Kasumi-1 (cell line): ENCODE results near the gene SMIM29.

Experiments
- DNase-seq, 2 experiments: peaks; one replicate each; lab custom pipeline; 2025; lab: John Stamatoyannopoulos, UW

Gene SMIM29

DNA sequence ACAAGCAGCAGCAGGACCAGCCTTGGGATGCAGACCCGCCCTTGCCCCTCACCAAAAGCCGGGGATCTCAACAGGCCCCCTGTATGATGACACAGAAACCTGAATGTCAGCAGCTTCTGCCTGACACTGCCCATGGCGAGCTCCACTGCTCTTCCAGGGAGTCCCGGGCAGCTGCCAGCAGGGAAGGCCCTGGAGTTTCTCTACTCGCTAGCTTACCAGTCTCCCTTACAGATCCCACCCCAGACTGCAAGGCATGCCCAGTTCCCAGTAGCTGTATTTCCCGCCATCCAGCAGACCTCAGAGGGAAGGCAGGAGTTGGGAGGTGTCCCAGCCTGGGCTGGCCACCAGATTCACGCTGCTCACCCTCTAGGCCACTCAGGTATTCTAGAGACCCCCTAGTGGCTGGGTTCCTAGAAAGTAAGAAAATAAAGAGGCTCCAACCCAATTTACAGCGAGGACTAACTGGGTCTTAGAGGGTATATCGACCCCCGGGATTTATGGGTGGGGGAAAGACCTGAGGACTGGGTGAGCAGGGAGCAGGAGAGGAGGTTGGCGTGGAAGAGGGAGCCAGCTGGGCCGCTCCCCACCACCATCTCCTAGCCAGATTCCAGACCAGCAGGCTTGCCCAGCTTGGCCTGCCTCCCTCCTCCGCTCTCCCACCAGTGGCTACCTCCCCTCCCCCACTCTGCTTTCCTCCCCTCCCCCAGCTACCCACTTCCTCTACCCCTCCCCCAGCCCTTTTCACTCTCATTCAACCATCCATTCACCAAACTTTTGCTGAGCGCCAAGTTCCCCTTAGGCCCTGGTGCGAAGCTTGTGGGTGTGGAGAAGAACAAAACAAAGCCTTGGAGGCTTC is 21.8 kb downstream of the SMIM29 start:
- peak in 1 of 2 experiments; percentile 33 for DNase-seq

DNA sequence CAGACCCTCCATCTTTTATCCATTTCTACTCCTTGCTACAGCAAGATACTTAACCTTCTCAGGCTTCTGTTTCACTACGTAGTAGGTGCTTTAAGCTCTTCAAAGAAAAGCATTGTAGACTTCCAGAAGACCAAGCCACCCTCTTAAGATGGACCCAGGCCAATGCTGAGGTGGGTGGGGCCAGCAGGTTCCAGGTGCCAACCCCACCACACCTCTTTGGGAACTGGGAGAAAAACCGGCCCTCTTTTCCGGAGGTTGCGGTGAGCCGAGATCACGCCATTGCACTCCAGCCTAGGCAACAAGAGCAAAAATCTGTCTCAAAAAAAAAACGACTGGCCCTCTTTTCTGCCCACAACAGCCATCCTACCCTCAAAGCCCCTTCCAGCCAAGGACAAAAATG is 22.7 kb downstream of the SMIM29 start:
- no peak for DNase-seq

DNA sequence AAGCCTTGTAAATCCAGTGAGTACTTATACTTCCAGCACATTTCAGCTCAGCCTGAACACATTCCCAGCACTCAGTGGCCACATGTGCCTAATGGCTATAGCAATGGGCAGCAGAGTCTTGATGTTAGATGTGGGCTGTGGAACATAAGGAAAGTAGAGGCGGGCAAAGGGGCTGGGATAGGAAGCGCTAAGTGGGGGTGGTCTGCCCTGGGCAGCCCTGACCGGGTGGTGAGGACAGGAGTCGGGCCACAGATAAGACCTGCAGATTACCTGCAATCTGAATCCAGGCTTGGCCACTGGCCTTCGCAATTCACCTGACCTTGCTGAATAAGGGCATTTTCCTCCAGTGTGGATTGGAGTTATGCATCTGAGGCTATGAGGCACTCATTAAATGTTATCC is 23.3 kb downstream of the SMIM29 start:
- no peak for DNase-seq

DNA sequence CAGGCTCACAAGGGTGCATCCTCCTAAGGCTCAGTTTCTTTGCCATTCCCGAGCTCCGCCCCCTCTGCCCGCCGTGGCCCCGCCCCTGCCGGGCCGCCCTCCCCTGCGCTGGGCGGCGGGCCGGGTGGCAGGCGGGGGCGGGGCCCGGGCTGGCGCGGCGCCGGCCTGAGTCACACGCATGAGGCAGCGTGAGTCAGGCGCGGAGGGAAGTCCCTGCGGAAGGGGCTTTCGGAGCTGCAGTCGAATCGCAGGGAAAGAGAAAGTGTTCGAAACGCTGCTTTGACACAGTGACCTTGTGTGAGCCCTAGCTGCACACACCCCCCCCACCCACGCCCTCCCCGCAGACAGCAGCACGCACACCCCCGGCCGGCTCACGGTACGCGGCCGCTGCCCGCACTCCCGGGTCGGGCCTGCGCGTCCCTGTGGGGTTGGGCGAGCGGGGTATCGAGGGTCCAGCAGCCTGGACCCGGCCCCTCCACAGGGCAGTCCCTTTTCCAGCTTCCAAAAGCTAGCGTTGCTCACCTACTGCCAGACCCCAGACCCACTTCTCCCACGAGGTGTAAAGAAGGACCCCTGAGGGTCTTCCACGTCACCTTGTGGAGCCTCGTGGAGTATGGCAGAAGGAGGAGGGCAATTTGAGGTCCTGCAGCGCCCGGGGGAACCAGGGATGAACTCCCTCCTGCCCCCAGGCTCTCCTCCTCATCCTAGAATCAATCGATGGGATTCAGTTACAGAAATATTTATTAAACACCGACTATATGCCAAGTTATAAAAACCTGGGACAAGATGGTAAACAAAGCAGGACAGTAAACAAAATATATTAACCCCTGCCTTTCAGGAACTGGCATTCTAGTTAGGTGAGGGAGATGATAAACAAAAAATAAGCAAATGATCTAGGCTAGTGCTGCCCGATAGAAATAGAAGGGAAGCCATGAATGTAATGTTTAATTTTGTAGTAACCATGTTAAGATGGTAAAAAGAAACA is 24.6 kb downstream of the SMIM29 start:
- DNase-seq, result peak; percentile 88 to 90

DNA sequence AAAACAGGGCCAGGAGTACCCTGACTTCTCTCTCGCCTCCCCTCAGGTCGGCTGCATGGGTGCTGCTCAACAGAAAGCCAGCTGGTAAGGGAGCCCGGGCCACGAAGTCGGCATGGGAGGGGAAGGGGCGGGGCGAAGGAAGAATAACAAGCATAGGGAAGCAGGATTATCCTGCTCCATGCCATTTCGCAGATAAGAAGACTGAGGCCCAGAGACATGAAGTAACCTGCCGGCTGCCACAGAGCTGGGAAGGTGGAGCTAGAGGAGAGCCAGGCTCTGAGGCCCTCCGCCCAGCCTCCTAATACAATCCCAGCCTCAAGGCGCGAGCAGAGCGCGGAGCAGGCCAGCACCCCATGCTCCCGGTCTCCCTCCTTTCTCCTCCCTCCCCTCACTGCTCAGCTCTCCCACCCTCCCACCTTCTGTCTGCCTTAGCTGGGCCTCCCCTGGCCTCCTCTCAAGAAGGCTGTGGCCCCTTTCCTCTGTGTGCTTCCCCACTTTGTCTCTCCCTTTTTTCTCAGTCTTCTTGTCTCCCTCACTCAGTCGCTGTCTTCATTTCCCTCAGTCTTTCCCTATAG is 25.3 kb downstream of the SMIM29 start:
- no peak for DNase-seq

DNA sequence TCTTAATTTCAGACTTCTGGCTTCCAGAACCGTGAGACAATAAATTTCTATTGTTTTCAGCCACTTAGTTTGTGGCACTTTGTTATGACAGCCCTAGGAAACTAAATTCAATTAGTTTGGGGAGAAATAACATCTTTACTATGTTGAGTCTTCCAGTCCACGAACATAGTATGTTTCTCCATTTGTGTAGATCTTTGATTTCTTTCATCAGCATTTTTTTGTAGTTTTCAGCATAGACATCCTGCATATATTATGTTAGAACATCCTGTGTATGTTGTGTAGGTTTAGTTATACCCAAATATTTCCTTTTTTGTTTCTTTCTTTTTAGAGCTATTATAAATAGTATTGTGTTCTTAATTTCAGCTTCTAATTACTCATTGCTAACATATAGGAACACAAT is 30.1 kb downstream of the SMIM29 start:
- DNase-seq, result no peak

DNA sequence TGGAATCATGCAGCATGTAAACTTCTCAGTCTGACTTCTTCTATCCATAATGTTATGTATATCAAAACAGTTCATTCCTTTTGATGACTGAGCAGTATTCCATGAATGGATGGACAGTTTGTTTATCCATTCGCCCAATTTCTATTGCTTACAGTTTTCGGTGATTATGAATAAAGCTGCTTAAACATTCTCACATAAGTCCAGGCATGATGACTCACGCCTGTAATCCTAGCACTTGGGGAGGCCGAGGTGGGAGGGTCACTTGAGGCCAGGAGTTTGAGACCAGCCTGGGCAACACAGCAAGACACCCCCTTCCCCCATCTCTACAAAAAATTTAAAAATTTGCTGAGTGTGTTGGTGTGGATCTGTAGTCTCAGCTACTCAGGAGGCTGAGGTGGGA is 35.0 kb downstream of the SMIM29 start:
- DNase-seq, result no peak

DNA sequence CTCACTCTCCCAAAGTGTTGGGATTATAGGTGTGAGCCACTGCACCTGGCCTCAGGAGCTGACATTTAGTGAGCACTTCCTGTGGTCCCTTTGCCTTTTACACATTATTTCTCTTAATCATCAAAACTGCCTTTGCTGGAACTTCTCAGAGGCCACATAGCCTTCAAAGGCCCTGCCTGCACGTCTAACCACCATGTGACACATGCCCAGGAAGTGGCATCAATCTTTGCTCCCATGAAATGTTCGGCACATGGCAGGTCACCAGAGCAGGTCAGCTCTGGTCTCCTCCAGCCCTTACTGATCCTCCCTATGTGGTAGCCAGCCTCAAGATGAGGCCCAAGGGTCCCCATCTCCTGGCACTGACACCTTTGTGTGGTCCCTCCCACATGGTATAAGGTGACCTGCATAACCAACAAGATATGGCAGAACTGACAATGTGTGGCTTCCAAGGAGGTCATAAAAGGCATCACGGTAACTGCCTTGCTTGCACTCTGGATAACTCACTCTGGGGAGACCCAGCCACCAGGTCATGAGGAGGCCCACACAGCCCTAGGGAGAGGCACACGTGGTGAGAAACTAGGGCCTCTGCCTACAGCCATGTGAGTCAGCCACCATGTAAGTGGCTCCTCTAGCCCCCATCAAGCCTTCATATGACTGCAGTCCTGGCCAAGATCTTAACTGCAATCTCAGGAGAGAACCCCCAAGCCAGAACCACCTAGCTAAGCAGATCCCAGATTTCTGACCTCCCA is 40.9 kb downstream of the SMIM29 start:
- no peak for DNase-seq

DNA sequence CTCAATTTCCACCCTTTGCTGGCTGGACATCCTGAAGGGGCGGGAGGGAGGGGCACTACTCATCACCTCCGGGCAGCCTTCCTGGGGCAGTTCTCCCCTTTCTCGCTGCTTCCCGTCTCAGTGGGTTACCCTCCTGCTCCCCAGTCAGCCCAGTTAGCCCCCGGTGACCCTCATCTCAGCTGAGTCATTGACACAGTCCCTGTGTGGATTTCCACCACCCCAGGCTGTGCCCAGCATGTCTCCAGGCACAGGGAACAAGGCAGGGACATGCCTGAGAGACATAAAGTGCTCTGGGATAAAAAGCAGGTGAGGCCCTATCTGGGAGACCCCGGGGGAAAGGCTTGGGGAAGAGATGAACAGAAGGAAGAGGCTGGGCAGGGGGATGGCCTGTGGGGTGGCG is 42.1 kb downstream of the SMIM29 start:
- no peak for DNase-seq

DNA sequence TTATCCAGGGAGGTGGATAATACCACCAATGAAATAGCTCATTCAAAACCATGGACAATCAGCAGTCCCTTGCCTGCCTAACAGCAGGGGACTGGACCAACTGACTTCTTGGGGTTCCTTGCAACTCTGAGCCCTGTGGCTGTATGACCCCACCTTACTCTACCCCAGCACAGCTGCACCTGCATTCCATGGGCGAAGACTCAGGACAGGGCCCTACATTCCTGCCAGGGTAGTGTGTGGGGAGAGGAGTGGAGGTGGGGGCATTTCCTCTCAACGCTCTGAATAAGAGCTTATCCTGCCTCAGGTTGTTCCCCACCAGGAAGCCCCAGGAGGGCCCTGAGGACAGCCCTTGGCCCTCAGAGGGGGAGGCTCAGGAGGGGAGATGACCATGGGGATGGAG is 42.9 kb downstream of the SMIM29 start:
- DNase-seq, result no peak

DNA sequence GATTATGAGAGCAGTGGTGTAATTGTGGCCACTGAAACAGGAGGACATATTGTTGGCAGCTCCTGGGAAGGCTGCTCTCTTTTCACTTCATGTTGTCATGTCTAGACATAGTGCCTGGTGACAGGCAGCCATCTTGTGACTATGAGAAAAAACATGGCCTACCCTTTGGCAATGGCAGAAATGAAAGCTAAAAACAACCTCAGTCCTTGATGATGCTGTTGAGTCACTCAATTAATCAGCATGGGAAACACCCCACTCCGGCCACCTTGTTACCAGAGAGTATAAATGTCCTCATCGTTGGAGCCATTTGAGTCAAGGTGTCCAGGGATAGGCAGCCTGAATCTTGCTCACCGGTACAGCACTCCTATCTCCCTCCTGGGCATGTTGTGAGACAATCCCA is 43.3 kb downstream of the SMIM29 start:
- DNase-seq, result no peak

DNA sequence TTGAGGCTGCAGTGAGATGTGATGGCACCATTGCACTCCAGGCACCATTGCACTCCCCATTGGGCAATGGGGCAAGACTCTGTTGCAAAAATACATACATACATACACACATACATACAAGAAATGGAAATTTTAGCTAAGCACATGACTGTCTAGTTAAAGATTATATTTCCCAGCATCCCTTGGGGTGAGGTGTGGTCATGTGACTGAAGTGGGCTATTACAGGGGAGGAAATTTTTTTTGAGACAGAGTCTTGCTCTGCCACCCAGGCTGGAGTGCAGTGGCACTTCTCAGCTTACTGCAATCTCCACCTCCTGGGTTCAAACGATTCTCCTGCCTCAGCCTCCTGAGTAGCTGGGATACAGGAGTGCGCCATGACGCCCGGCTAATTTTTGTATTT is 44.1 kb downstream of the SMIM29 start:
- DNase-seq, result no peak

DNA sequence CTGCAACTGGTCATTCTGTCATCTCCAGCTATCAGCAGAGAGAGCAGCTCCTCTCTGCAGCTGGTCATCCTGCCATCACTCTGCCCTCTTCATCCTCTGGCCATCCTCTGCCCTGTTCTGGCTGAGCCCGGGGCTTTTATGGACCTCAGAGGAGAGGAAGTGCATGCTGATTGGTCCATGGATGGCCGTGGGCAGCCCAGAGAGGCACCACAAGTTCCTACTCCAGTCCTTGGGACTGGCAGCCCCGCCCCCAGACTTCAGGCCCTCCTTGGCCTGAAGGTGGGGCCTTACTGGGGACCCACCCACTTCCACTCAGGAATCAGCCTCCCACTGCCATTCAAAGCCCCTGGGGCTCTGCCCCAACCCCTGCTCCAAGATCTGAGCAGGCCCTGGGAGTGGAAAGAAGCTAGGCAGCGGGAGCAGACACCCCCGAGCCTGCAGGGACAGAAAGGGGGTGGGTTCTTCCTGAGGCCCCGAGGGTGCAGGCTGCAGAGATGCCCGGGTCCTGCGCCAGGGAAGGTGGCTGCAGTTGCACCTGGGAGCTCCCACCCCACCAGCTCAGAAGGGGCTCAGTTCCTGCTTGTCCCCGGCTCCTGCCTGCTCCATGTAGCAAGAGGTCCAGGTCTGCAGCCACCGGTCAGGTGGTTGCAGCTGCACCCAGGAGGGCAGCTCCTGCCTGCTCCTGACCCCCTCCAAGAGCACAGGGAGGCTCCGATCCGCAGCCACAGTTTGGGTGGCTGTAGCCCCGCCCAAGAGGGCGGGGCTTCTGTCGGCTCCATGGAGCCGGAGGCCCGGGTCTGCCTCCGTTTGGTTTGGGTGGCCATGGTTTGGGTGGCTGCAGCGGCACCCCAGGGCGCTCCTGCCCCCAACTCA is 46.2 kb downstream of the SMIM29 start:
- DNase-seq, result no peak

DNA sequence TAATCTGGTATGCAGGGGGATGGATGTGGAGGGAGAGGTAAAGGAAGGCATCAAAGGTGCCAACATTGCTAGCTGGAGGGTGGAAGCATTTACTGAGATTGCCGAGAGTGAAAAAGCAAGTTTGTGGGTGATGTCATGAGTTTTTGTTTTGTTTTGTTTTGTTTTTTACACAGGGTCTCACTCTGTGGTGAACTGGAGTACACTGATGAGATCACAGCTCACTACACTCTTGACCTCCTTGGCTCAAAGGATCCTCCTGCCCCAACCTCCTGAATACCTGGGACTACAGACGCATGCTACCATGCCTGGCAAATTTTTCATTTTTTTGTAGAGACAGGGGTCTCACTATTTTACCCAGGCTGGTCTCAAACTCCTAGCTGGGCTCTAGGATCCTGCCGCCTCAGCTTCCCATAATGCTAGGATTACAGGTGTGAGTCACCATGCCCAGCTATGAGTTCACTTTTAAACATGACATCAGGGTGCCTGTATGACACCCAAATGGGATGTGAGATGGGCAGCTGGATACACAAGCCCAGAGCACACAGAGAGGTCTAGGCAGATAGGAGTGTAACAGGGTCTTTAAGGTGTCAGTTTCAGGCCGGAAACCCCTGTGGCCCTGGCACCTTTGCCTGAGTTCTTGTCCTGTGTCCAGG is 47.2 kb downstream of the SMIM29 start:
- no peak for DNase-seq

DNA sequence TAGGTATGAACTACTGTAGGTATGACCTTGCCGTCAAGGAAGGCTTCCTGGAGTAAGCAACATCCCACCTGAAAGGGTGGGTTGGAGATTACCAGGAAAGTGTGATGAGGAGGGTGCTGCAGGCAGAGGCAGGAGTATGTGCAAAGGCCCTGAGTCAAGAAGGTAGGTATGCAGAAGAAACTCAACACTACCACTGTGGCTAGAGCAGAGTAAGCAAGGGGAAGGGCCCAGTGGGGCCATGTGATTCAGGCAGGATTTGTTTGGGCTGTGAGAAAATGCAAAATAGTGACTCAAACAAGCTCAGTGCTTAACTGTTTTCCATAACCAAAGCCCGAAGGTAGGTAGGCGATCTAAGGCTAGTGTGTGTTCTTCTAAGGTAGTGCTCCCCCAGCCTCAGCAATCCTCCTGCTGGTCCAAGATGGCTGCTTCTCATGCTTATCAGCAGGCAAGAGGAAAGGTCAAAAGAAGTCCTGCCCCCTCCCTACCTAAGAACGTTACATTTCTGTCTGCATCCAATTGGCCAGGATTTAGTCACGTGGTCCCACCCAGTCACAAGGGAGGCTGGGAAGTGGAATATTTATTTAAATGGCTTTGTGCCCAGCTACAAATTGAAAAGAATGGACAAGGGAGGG is 48.4 kb downstream of the SMIM29 start:
- DNase-seq, result no peak

DNA sequence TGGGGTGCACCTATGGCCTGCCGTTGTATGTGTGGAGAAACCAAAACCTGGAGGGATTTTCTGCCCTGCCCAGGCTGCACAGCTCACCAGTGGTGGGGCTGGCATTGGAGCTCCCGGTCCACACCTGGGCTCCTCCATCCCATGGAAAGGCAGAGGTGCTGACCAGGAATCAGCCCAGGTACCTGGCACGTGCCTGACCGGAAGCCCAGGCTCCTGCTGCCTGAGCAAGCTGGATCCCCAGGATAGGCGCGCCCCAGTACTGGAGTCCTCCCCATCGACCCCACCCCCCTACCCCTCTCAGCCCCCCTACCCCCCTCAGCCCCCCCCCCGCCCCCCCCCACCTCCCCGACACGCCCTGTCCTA is 52.0 kb downstream of the SMIM29 start:
- no peak for DNase-seq
